ENCODE measurements around the gene GPD1. TPM values are rescaled to one million over a fixed set of nuclear protein-coding genes. Genes with fewer than 3 reads are reported as not detected.
"Not testable (repeated sequence)": the region's sequence is repeated elsewhere in the genome, so short reads cannot be mapped to it uniquely, and the experiment has no call there.

The GPD1 gene
- total and polyA plus RNA-seq, 9 of the 15 experiments (the other 6 are each of a cell fraction or from before 2014, with no cell fraction given) = 0.13 to 1.00 (median 0.55) TPM

DNA sequence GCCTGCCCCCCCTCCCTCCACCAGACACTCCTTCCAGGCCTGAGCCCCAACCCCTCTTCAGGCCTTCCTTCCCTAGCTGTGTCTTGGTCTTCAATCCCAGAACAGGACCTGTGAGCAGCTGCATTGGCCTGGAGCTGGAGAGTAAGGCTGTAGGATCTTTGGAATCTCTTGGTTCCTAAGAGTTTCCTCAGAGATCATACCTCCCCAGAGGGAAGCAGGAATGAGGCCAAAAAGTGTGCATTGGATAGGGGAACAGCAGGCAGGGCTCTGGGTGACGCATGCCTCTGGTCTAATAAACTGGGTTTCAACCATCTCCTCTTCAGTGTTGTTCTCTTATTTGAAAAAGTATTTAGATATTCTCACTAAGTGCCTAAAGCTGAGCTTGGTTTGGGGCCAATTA lies 20.5 kb upstream of the GPD1 start:
- H3K4me2 ChIP-seq (ENCODE audit: insufficient read depth, low read length) = no peak overlapping the region
- peaks cover 10 to 21% of the 10 kb centered on the region in 2 experiments; a peak in 4 of 5 replicates for H3K4me1 ChIP-seq (replicated peaks in 1 of 2; ENCODE audit: control insufficient read depth in 2 of 2, insufficient read depth in 2 of 2, low read length in 2 of 2)
- no peaks in the 10 kb centered on the region for H3K9me1 ChIP-seq (ENCODE audit: control insufficient read depth, insufficient read depth, low read length)
- intact Hi-C loops (cut with micrococcal nuclease) (no loop called here), in situ Hi-C loops (cut with MboI) (loop anchor here (5.0 kb wide), 1 partner anchor 94 kb away; no protein-coding TSS in a partner anchor)
- FAIRE-seq = no peak
- POLR2A ChIA-PET = interaction anchor here (0.6 to 1.2 kb wide), 8 partner anchors 44 to 850 kb away, joined by 3 to 6 read pairs (median 3); partner anchors contain the start of gene BCDIN3D
- TF ChIP-seq RERE (CRISPR knock-in tag; IDR thresholded peaks at IDR 0.05; ENCODE audit: borderline replicate concordance) = no peak
- TF ChIP-seq HNRNPUL1 (IDR thresholded peaks at IDR 0.05; ENCODE audit: low read length) = no peak
- no peak for TF ChIP-seq ZNF431 (CRISPR knock-in tag; IDR thresholded peaks at IDR 0.05)
- peaks cover 10% of the 10 kb centered on the region for H3K79me2 ChIP-seq (ENCODE audit: control insufficient read depth, insufficient read depth, low read length)
- no TSS peak for BruUV-seq (replicated peaks)
- H3K27me3 ChIP-seq (ENCODE audit: control insufficient read depth in 2 of 2, insufficient read depth in 2 of 2, low read length in 2 of 2) = no peaks in the 10 kb centered on the region
- H3K36me3 ChIP-seq (ENCODE audit: control insufficient read depth, insufficient read depth, low read length) = peaks cover 25% of the 10 kb centered on the region; the same call in 2 of the 3 replicates
- 0 out of 4 replicates have a peak overlapping the region, but pooled peaks of 1 of the 2 experiments have one; percentile 55 for H3K9ac ChIP-seq (ENCODE audit: insufficient read depth in 1 of 2, low read depth in 2 of 2, low read length in 2 of 2)
- H3K9me3 ChIP-seq (replicated peaks; ENCODE audit: control insufficient read depth, insufficient read depth, low read depth, low read length) = no peaks in the 10 kb centered on the region
- peaks cover 5% of the 10 kb centered on the region for H4K20me1 ChIP-seq (replicated peaks; ENCODE audit: control insufficient read depth, insufficient read depth, low read length)
- no peak for DNase-seq (ENCODE audit: extremely low read depth in 1 of 4, low spot score in 3 of 4)
- H2AFZ ChIP-seq (ENCODE audit: low read depth, low read length) = no peak overlapping the region
- CTCF ChIA-PET (ENCODE audit: low intra/inter-chr PET ratio) = no interaction called here
- WGBS (ENCODE audit: insufficient coverage, low coverage, missing lambda C conversion rate) = 82% methylated on average over 1 of the region's 1 CpG
- ATAC-seq = no peak
- no peak overlapping the region for H3K27ac ChIP-seq (ENCODE audit: extremely low read depth, low read depth, low read length)
- no peak overlapping the region for H3K4me3 ChIP-seq

GRCh38 chr12:50084409-50084774 lies 19.4 kb upstream of the GPD1 start:
- H4K20me1 ChIP-seq (replicated peaks; ENCODE audit: control insufficient read depth, insufficient read depth, low read length); H3K9me1 ChIP-seq (ENCODE audit: control insufficient read depth, insufficient read depth, low read length); H3K27me3 ChIP-seq (ENCODE audit: control insufficient read depth in 2 of 2, insufficient read depth in 2 of 2, low read length in 2 of 2); ATAC-seq; FAIRE-seq; BruUV-seq (replicated peaks); intact Hi-C loops (cut with micrococcal nuclease); DNase-seq (ENCODE audit: extremely low read depth in 1 of 4, low spot score in 3 of 4); H3K9me3 ChIP-seq (replicated peaks; ENCODE audit: control insufficient read depth, insufficient read depth, low read depth, low read length): not testable (repeated sequence)
- peaks cover 35% of the 10 kb centered on the region for H3K36me3 ChIP-seq (ENCODE audit: control insufficient read depth, insufficient read depth, low read length)
- CTCF ChIA-PET (ENCODE audit: low intra/inter-chr PET ratio) = interaction anchor here (0.5 kb wide), 1 partner anchor 12 kb away, joined by 3 read pairs; no protein-coding TSS in a partner anchor
- H3K4me1 ChIP-seq (replicated peaks in 1 of 2; ENCODE audit: control insufficient read depth in 2 of 2, insufficient read depth in 2 of 2, low read length in 2 of 2) = peaks cover 10 to 21% of the 10 kb centered on the region in 2 experiments; a peak in 4 of 5 replicates
- H3K79me2 ChIP-seq (ENCODE audit: control insufficient read depth, insufficient read depth, low read length) = peaks cover 10% of the 10 kb centered on the region
- in situ Hi-C loops (cut with MboI) = loop anchor here (5.0 kb wide), 1 partner anchor 93 kb away; no protein-coding TSS in a partner anchor
- WGBS (ENCODE audit: insufficient coverage, low coverage, missing lambda C conversion rate) = 36% methylated on average over 5 of the region's 7 CpGs
- POLR2A ChIA-PET = interaction anchor here (0.6 to 2.5 kb wide), 20 partner anchors 8 to 343 kb away, joined by 3 to 16 read pairs (median 4); partner anchors contain the start of genes CERS5, GPD1 and TMBIM6
- peak overlapping the region; percentile 84 for H3K27ac ChIP-seq (ENCODE audit: extremely low read depth, low read depth, low read length)
- H2AFZ ChIP-seq (ENCODE audit: low read depth, low read length) = peak overlapping the region; percentile 99
- H3K9ac ChIP-seq (ENCODE audit: insufficient read depth in 1 of 2, low read depth in 2 of 2, low read length in 2 of 2) = peak overlapping the region; percentile 83 to 86
- peak overlapping the region; percentile 90 for H3K4me2 ChIP-seq (ENCODE audit: insufficient read depth, low read length)
- peak overlapping the region; percentile 82 for H3K4me3 ChIP-seq
